CD1c-positive myeloid dendritic cell (primary cell): Measurements from ENCODE around the gene TRIM8.
A peak's percentile ranks its signal among the peaks of the same experiment; 100 is the strongest.

Source experiments
- DNase-seq: peaks from one replicate; pipeline ENCODE4 v3.0.0-alpha.2; 2016; ENCODE audit errors: extremely low spot score

Gene TRIM8

GRCh38 chr10:102644066-102644645, at the start of gene TRIM8:
TSS of gene TRIM8 (plus strand) at chr10:102644479. CDS start at chr10:102644618, 139 bp downstream.
- DNase-seq, result peak; percentile 44

GRCh38 chr10:102595293-102595692, 49.0 kb upstream of the TRIM8 start:
- DNase-seq, result no peak

- no peak for DNase-seq
Measured at GRCh38 chr10:102595897-102596296, 48.4 kb upstream of the TRIM8 start.

- peak; percentile 49 for DNase-seq
Measured at GRCh38 chr10:102596506-102596971, 47.7 kb upstream of the TRIM8 start.

- DNase-seq, result no peak
Measured at GRCh38 chr10:102597131-102597991, 46.9 kb upstream of the TRIM8 start.

GRCh38 chr10:102598243-102598642, 46.0 kb upstream of the TRIM8 start:
- no peak for DNase-seq

GRCh38 chr10:102599565-102600327, 44.5 kb upstream of the TRIM8 start:
- no peak for DNase-seq

- DNase-seq, result no peak
Measured at GRCh38 chr10:102600816-102601215, 43.5 kb upstream of the TRIM8 start.

GRCh38 chr10:102601639-102602038, 42.6 kb upstream of the TRIM8 start:
- no peak for DNase-seq

- no peak for DNase-seq
Measured at GRCh38 chr10:102602272-102603045, 41.8 kb upstream of the TRIM8 start.

GRCh38 chr10:102603946-102604345, 40.3 kb upstream of the TRIM8 start:
- peak; percentile 50 for DNase-seq

GRCh38 chr10:102604439-102604841, 39.8 kb upstream of the TRIM8 start:
- no peak for DNase-seq

- no peak for DNase-seq
Measured at GRCh38 chr10:102605712-102606111, 38.6 kb upstream of the TRIM8 start.

GRCh38 chr10:102608487-102608886, 35.8 kb upstream of the TRIM8 start:
- DNase-seq, result no peak

GRCh38 chr10:102610441-102610887, 33.8 kb upstream of the TRIM8 start:
- no peak for DNase-seq

- DNase-seq, result no peak
Measured at GRCh38 chr10:102611514-102612087, 32.7 kb upstream of the TRIM8 start.

- DNase-seq, result no peak
Measured at GRCh38 chr10:102612964-102613275, 31.4 kb upstream of the TRIM8 start.

GRCh38 chr10:102613286-102613685, 31.0 kb upstream of the TRIM8 start:
- no peak for DNase-seq

GRCh38 chr10:102613785-102614184, 30.5 kb upstream of the TRIM8 start:
- no peak for DNase-seq

- DNase-seq, result no peak
Measured at GRCh38 chr10:102614888-102615287, 29.4 kb upstream of the TRIM8 start.

- no peak for DNase-seq
Measured at GRCh38 chr10:102615361-102615760, 28.9 kb upstream of the TRIM8 start.
